AG09319 (cell line): ENCODE results near the gene ANKMY1.
"Not testable (repeated sequence)": the region's sequence is repeated elsewhere in the genome, so short reads cannot be mapped to it uniquely, and the experiment has no call there.

Experiments used
- DNase-seq: peaks from one replicate; pipeline ENCODE4 v3.0.0-alpha.2; 2010; ENCODE audit warnings: low read depth; ENCODE audit errors: extremely low read depth
- CTCF ChIP-seq: IDR thresholded peaks from 2 replicates; pipeline ENCODE4 v1.5.1; 2011; ENCODE audit warnings: low read depth, mild to moderate bottlenecking, inconsistent platforms, low read length, moderate library complexity

ANKMY1 gene

GRCh38 chr2:240525802-240526201, 32.0 kb downstream of the ANKMY1 start:
- no peak for TF ChIP-seq CTCF
- no peak for DNase-seq

- no peak for DNase-seq
- TF ChIP-seq CTCF = no peak
Observed at GRCh38 chr2:240524963-240525718, 32.6 kb downstream of the ANKMY1 start.

GRCh38 chr2:240523451-240524281, 34.1 kb downstream of the ANKMY1 start:
- DNase-seq = no peak
- no peak for TF ChIP-seq CTCF

GRCh38 chr2:240522406-240522805, 35.4 kb downstream of the ANKMY1 start:
- no peak for DNase-seq
- TF ChIP-seq CTCF = no peak

GRCh38 chr2:240521885-240522284, 35.9 kb downstream of the ANKMY1 start:
- not testable (repeated sequence) for DNase-seq

GRCh38 chr2:240520974-240521350, 36.8 kb downstream of the ANKMY1 start:
- no peak for DNase-seq
- TF ChIP-seq CTCF = no peak

- no peak for DNase-seq
- TF ChIP-seq CTCF = no peak
Observed at GRCh38 chr2:240520130-240520973, 37.4 kb downstream of the ANKMY1 start.
